ENCODE measurements around the gene GPER1.

DNA sequence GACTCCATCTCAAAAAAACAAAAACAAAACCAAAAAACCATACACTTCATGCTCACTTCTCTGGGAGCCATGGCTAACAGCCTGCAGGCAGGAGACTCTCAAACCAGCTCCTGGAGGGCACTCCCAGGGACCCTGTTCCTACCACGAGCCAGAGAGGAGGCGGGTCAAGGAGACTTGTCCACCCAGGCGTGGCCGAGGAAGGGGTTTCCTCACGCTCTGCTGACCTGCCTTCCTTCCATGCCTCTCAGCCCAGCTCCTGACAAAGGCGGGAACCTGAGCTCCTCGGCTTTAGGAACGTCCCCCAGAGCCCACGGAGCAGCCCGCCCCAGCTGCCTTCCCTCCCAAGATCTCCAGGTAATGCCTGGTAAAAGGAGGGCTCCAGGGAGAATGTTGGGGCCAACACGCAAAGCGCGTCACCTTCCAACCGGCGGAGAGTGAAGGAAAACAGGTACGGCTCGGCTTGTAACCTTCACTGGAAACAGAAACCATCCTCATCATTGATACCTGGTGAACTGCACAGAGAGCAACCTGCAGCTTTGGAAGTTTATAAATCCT lies 34.0 kb upstream of the GPER1 start:
- TF ChIP-seq REST (IDR thresholded peaks at IDR 0.05; ENCODE audit: insufficient read depth in 1 of 2, low read depth in 2 of 2, low read length in 2 of 2) = no peak
- TF ChIP-seq TAF1 (IDR thresholded peaks at IDR 0.05; ENCODE audit: borderline replicate concordance, insufficient read depth, low read length) = no peak
- no peak for TF ChIP-seq POLR2AphosphoS5 (IDR thresholded peaks at IDR 0.05; ENCODE audit: low read depth, low read length)
- TF ChIP-seq SIN3A (IDR thresholded peaks at IDR 0.05; ENCODE audit: borderline replicate concordance, insufficient read depth, low read length) = no peak
- no peak for TF ChIP-seq FOXP2 (optimal IDR thresholded peaks at IDR 0.05; ENCODE audit: borderline replicate concordance, extremely low read depth, extremely low read length, insufficient read depth)

All from PFSK-1 (cell line).